Activated naive CD4-positive, alpha-beta T cell (primary cell): ENCODE data around the gene KIF13A.

Source experiments
- DNase-seq, 4 experiments: peaks; one replicate each; lab custom pipeline; 2025; lab: John Stamatoyannopoulos, UW

The KIF13A gene

GRCh38 chr6:17721671-17722070, 265.8 kb downstream of the KIF13A start:
- DNase-seq = no peak

- DNase-seq = no peak
These were observed 268.0 kb downstream of the KIF13A start for GRCh38 chr6:17719323-17720041.

DNA sequence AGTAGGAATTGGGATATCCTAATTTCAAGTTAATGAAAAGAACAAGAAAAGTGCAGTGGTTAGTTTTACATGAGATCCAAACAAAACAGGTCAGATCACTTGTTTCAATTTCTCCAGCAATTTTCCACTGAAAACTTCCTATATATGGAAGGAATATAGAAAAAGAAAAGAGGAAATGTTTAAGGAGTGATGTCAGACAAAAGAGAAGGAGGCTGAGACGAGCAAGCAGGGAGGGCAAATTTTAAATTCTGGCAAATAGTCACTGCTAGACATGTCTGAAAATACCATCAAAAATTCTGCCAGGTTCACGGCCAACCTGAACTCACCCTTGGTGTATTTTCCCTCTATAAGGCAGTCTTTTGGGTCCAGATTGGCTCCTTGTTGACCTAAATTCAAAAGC, 271.2 kb downstream of the KIF13A start:
- DNase-seq = no peak

DNA sequence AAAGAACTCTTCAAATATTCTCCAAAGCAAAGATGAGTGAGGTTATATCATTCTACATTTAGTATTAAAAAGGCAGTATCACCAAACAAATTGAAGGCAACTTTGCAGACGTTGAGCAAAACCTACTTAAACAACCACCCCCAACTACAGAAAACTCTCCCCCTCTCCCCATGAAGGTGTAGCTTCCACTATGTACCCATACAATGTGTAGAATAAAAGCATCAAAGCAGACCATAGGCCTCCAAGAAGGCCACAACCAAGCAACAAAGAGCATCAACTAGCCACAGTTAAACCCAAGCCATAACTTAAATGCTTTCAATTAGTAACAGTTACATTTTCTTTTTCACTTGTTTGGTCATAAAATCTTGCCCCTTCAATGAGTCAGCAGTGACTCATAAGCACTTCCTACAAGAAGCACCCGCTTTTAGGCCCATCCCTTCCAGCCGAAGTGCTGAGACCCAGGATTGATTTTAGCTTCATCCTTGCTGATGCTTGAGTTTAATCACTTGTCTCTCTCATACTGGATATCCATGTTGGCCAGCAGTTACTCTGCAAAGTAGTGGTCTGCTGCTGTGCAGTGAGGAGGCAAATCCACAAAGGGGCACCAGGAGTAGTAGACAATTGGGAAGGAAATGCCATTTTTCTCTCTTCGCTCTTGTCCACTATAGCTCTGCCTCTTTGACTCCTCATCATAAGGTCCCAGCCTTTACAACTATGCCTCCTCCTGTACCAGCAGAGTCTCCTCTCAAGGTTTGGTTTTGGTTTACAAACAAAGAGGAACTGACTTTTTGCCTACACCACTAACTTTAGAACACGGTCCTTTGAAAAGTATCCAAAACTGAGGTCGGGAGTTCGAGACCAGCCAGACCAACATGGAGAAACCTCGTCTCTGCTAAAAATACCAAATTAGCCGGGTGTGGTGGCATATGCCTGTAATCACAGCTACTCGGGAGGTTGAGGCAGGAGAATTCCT, 272.3 kb downstream of the KIF13A start:
- no peak for DNase-seq

- DNase-seq = no peak
These were observed 273.3 kb downstream of the KIF13A start for GRCh38 chr6:17714177-17714576.

DNA sequence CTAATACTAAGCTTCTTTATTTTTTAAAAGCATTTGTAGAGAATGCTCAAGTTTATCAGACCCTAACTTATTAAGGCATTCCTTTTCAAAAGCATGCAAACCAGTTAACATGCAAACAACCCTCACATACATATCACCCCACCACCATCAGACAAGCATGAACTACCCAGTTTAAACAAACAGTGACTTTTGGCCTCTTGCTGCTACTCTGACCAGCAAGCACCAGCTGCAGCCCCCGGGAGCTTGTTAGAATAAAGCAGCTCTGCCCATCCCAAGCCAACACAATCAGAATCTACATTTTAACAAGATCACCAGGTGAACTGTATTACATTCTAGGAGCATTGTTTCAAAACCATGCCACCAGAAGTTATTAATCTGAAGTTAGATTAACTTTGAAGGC, 274.9 kb downstream of the KIF13A start:
- DNase-seq = no peak

- no peak for DNase-seq
These were observed 277.1 kb downstream of the KIF13A start for GRCh38 chr6:17710331-17710730.

DNA sequence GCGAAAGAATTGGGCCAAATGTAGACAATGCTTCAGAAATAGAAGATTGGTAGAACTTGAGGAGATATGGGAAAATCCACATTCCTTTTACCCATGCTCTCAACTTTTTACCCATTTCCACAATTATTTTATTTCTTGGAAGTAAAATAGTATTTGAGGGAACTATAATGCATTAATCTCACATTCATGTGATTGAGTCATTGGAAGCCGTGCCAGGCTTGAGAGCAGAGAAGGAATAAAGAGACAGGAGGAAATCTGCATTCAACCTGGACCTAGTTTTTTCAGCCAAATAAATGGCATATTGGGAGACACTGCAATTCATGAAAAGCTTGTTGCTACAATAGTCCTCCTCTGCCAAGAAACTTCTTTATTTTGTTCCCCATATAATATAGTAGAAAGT, 278.0 kb downstream of the KIF13A start:
- DNase-seq = no peak
